Nucleus accumbens (tissue), 56 donors: ENCODE measurements around the gene DDX50.
"Not testable (repeated sequence)": the region's sequence is repeated elsewhere in the genome, so short reads cannot be mapped to it uniquely, and the experiment has no call there.

Experiments
- DNase-seq, 56 donors: peaks; one replicate each; lab custom pipeline; 2025; lab: John Stamatoyannopoulos, UW

DDX50 gene

DNA sequence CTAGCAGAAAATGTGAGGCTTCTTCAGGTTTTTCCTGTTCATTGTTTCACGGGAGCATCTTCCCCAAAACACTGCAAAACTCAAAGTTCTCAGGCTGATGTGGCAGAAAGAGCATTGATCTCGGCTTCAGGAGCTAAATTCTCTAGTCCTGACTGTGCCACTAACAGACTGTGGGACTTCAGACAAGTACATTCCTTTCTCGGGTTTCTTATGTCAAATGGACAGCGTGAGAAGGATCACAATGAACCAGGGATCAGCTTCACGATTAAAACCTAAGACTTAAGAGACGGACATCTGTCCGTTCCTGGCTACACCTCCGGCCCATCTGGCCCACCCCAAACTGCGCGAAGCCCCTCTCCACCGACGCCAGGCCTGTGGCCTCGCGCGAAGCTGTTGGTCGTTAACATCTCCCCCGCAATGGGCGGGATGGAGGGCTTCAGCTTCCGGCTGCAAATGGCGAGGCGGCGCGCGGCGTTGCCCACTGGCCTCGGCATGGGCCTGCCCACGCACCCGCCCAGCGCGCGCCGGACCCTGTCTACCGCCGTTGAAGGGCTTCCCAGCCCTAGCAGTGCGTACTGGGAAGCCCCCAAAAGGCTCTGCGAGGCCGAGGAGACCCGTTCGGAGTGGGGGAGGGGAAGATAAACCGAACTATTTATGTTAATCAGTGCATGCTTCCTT lies 549 bp upstream of the DDX50 start:
- peak in 20 of 56 donors; percentile 40 to 97 (median 89) for DNase-seq

DNA sequence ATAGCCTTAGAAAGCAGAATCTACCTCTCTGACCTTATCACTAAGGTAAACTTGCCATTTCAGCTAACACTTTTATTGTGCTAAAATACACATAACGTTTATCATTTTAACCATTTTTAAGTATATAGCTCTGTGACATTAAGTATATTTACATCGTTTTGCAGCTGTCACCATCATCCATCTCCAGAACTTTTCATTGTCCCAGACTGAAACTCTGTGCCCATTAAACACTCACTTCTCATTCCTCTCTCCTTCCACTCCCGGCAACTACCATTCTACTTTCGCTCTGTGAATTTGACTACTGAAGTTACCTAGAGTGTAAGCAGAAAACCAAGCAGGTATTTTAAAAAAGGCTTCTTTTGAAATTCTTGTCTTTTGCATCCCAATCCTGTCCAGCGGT lies 1.3 kb downstream of the DDX50 start:
- no peak for DNase-seq

DNA sequence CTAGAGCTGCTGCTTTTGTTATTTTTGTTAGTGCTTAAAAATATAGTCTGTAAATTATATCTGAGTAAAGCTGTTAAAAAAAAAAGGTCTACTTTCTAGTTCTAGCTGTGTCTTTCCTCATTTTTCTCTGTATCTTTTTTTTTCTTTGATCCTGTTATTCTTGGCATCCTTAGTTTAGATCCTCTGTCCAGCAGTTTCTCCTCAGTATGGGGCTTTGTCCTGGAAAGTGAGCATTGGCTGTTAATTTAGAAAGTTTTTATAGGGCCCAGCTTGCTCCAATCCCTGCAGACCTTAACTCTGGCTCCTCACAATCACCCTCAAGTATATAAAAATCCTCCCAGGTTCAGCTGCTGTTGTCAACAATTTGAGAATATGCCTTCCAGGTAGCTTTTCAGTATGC lies 23.5 kb downstream of the DDX50 start:
- DNase-seq: no peak

DNA sequence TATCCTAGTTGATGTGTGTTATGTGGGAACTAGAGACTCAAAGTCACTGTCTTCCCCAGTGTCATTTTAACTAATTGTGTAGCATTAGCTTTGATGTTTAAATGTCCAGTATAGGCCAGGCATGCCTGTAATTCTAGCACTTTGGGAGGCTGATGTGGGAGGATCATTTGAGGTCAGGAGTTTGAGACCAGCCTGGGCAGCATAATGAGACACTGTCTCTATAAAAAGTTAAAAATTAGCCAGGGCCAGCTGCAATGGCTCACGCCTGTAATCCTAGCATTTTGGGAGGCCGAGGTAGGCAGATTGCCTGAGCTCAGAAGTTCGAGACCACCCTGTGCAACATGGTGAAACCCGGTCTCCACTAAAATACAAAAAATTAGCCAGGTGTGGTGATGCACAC lies 24.4 kb downstream of the DDX50 start:
- DNase-seq: no peak

DNA sequence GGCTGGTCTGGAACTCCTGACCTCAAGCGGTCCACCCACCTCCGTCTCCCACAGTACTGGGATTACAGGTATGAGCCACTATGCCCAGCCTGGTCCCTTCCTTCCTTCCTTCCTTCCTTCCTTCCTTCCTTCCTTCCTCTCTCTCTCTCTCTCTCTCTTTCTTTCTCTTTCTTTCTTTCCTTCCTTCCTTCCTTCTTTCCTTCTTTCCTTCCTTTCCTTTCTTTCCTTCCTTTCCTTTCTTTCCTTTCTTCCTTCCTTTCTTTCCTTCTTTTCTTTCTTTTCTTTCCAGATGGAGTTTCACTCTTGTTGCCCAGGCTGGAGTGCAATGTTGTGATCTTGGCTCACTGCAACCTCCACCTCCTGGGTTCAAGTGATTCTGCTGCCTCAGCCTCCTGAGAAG lies 28.0 kb downstream of the DDX50 start:
- not testable (repeated sequence) for DNase-seq

DNA sequence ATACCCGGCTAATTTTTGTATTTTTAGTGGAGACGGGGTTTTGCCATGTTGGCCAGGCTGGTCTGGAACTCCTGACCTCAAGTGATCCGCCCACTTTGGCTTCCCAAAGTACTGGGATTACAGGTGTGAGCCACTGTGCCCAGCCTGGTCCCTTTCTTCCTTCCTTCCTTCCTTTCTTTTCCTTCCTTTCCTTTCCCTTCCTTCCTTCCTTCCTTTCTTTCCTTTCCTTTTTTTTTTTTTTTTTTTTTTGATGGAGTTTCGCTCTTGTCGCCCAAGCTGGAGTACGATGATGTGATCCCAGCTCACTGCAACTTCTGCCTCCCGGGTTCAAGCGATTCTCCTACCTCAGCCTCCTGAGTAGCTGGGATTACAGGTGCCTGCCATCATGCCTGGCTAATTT lies 28.8 kb downstream of the DDX50 start:
- DNase-seq: not testable (repeated sequence)

DNA sequence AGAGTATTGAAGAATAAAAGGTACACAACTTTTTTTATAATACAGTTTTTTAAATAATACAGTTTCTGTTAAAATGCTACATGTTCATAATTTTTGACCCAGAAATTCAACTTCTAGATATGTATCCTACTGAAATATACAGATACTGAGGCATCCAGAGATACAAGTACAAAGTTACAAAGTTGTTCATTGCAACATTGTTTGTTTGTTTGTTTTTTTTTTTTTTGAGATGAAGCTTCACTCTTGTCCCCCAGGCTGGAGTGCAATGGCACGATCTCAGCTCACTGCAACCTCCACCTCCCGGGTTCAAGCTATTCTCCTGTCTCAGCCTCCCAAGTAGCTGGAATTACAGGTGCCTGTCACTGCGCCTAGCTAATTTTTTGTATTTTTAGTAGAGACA lies 31.7 kb downstream of the DDX50 start:
- not testable (repeated sequence) for DNase-seq

DNA sequence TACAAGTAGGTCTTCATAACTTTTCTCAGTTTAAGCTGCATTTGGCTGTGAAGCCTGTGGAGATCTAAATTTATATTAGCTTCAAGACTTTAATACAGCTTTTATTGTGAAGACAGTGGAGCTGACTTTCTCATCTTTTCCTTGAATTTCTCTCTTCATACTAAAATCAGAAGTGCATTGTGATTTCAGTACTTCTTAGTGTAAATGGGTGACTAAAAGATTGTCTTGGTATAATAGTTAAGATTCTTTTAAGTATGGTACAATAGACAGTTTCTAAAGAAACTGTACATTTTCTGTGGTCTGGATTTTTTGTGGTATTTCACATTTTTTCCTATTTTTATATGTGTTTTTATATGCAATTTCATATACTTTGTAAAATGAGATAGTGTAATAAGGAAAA lies 33.9 kb downstream of the DDX50 start:
- DNase-seq: no peak

DNA sequence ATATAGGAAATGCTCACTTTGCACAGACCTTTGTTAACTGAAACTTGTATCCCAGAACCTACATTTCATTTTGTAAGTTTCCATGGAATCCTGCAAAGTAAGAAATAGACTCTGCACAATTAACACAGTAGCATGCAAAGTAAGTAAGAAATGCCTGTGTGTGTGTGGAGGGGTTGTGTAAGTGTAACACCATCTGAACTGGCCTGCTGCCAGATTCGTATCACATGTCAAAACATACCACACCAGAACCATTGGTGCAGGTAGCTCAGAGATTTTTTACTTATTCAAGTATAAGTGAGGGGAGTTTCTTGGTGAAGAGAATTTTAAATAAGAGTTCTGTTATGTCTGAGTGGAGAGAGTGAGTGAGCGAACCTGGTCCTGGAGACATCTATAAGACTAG lies 37.0 kb downstream of the DDX50 start:
- no peak for DNase-seq

DNA sequence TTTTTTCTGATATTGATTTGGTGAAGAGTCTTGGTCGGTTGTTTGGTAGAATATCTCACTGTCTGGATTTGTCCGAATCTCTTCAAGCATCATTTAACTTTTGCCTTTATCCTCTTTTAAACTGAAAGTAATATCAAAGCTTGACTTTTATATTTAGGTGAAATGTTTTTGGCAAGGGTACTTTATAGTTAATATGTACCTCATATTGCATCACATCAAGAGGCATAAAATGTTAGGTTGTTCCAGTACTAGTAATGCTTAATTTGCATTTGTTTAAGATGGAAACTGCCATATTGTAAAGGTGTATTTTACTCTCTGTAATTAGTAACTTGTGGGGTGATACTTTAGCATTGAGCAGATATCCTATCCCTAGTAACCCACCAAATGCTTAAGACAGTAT lies 37.8 kb downstream of the DDX50 start:
- no peak for DNase-seq

DNA sequence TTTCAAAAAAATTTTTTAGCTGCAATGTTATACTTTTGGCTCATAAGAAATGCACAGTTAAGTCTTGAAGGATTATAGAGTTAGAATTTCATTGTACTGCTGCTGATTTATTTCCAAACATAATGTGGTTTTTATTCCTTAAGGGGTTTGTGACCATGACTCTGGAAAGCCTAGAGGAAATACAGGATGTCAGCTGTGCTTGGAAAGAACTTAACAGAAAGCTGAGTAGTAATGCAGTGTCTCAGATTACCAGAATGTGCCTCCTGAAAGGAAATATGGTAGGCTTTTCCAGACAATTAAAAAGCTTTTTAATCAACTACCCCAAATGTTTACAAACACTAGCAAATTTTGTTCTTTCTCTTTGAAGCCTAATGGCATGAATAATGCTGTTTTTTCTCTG lies 39.8 kb downstream of the DDX50 start:
- not testable (repeated sequence) for DNase-seq

DNA sequence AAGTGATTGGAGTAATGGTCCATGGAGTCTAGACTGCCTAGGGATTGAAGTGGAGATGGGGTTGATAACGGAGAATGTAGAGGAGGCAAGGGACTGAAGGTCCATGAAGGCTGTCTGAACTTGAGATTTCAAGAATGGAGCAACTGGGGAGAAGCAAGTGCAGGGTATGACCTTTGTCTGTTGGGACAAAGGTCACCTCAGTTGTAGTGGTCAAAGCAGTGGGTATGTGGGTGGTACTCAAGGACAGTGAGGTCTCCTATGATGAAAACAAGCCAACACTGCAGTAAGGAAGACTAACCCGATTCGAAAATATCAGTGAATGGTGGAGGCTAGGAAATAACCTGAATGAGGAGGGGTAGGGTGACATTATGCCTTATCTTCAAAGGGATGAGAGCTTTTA lies 49.5 kb downstream of the DDX50 start:
- DNase-seq: no peak

DNA sequence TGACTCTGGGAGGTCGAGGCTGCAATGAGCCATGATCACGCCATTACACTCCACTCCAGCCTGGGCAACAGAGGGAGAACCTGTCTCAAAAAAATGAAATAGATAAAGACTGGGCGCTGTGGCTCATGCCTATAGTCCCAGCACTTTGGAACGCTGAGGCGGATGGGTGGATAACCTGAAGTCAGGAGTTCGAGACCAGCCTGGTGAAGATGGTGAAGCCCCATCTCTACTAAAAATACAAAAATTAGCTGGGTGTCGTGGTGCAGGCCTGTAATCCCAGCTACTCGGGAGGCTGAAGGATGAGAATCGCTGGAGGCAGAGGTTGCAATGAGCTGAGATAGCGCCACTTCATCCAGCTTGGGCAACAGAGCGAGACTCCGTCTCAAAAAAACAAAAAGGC lies 53.8 kb downstream of the DDX50 start:
- DNase-seq: no peak

DNA sequence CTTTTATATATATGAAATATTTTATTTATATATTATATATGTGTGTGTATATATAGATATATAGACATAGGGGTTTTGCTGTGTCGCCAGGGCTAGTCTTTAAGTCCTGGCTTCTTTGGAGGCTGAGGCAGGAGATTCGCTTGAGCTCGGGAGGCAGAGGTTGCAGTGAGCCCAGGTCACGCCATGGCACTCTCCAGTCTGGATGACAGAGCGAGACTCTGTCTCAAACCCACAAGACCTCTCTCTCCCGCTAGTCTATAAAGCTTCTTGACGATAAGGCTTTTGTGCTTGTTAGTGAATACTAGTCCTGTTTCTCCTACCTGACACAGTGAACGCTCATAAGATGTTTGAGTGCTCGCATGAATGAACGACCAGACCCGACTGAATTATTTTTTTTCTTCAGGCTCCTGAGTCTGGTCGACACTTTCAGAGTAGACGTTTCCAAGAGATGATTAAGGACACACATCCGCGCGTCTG lies 54.3 kb downstream of the DDX50 start:
- DNase-seq: peak in 1 of 56 donors; percentile 54

DNA sequence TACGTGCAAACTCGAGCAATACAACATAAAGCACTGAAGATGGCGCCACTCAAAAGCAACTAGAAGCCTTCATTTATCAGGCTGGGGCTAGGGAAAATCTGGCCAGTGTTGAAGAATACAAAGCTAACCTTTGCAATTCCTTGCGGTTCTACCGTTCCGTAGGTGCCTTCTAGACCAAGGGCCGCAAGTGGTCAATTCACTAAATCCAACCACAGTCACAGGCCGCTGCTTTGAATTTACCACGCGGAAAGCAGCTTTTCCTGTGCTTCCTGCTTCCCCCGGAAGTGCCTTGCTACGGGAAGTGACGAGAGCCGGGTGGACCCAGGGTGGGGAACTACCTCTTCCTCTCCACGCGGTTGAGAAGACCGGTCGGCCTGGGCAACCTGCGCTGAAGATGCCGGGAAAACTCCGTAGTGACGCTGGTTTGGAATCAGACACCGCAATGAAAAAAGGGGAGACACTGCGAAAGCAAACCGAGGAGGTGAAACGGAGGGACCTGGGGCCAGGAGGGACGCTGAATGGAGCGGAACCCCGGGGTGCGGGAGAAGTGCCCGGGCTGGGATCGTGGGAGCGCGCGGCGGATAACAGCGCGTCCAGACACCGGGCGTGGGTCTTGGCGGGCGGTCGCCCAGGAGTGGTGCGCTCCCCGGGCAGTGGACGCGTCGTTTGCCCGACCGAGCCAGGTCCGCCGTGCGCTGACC lies 54.9 kb downstream of the DDX50 start, which contains the start of gene DDX21:
Gene DDX21, plus strand, starts transcription at position 339 of the 701 bp plus-strand sequence. Its CDS starts 56 bp downstream, at position 395.
- DNase-seq: peak; percentile 42 to 96 (median 86)

DNA sequence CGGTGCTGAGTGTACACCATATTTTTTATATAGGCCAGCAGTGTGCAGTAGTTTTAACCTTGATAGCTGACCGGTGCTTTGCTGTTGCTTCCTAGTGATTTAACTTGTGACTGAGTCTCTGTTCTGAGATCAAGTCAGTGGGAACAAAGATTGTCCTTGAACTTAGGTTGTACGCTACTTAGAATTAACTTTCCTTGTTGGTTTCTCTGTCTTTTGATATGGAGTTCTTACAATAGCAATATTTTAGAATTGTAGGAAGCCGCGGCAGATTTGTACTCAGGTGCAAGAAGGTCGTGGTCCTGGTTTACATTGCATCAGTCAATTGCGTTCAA lies 56.1 kb downstream of the DDX50 start:
- DNase-seq: no peak

DNA sequence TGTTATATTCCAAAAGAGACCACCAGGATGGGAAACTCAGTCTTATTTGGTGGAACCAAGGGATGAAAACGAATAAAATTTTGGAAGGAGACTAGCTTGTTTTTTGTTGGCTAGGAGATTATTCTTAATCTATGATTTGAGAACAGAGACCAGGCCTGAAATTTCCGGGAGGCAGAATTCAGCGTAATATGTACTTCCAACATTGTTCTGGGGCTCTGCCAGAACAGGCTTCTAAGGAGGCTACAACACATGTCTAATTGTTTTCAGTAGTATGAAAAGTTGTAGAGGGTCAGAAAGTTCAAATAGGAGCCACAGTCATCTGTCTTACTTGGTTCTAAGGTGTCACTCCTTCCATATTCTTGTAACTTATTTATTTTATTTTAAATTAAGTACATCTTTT lies 56.5 kb downstream of the DDX50 start:
- no peak for DNase-seq

DNA sequence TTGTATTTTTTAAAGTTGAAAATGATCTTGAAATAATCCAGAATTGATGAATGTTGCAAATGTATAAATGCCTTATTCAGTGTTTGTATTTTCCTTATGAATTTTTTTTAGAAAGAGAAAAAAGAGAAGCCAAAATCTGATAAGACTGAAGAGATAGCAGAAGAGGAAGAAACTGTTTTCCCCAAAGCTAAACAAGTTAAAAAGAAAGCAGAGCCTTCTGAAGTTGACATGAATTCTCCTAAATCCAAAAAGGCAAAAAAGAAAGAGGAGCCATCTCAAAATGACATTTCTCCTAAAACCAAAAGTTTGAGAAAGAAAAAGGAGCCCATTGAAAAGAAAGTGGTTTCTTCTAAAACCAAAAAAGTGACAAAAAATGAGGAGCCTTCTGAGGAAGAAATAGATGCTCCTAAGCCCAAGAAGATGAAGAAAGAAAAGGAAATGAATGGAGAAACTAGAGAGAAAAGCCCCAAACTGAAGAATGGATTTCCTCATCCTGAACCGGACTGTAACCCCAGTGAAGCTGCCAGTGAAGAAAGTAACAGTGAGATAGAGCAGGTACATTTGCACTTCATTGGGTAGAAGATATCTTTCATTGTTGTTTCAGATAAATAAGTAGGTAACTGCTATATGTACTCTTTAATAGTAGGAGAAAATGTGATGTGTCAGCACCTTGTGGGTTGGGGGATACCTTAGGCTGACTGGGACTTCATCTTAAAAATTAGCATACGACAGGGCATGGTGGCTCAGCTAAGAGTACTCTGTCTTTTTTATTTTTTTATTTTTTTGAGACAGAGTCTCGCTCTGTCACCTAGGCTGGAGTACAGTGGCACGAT lies 58.8 kb downstream of the DDX50 start:
- DNase-seq: no peak

DNA sequence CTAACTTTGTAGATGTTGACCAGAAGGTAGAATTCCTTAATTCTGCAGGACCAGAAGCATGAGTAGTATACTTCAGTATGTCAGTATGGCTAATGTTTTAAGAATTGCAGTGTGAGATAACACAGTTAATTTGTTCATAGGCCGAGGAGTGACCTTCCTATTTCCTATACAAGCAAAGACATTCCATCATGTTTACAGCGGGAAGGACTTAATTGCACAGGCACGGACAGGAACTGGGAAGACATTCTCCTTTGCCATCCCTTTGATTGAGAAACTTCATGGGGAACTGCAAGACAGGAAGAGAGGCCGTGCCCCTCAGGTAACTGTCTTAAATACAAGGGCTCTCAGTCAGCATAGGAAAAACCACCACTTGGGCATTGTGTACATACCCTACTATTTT lies 62.0 kb downstream of the DDX50 start:
- DNase-seq: no peak

DNA sequence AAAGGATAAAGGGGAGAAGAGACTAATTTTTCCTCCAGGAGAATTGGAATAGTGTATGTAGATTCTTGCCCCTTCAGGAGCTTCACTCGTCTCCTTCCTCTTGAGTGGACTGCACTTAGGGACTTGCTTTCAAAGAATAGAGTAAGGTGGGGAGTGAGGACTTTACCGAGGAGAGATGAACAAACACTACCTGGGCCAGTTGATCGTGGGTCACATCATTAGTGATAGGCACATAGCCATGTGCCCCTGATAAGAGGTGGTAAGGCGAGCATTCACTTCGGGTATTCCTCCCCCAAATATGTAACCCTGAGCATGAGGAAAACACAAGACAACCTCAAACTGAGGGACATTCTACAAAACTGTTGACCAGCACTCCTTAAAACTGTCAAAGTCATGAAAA lies 72.9 kb downstream of the DDX50 start:
- DNase-seq: no peak

DNA sequence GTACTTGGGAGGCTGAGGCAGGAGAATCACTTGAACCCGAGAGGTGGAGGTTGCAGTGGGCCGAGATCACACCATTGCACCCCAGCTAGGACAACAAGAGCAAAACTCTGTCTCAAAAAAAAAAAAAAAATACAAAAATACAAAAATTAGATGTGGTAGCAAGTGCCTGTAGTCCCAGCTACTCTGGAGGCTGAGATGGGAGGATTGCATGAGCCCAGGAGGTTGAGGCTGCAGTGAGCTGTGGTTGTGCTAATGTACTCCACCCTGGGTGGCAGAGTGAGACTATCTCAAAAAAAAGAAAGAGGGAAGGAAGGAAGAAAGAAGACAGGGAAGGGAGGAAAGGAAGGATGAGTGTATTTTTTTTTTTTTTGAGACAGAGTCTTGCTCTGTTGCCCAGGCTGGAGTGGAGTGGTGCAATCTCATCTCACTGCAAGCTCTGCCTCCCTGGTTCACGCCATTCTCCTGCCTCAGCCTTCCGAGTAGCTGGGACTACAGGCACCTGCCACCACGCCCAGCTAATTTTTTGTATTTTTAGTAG lies 74.9 kb downstream of the DDX50 start:
- DNase-seq: not testable (repeated sequence)
